Heart right ventricle (tissue), 16 donors: ENCODE data around the gene HIVEP3. TPM values are rescaled to one million over a fixed set of nuclear protein-coding genes. Genes with fewer than 3 reads are reported as not detected.

Experiments
- ATAC-seq, 8 donors: fragments of 200-7000 bp; cut with Tn5 transposase; one replicate each; pipeline ENCODE4 v1.9.1; 2020; ENCODE audit warnings: mild to moderate bottlenecking in 8 of 8, moderate library complexity in 8 of 8, moderate number of reproducible peaks in 1 of 8
- DNase-seq, 2 donors: peaks; one replicate each; pipeline ENCODE4 v3.0.0-alpha.2; 2020
- H3K27ac ChIP-seq, 10 donors: fragments of 200-600 bp; sonication (generic) in 2 of 10; one replicate each; pipeline versions ENCODE4 v1.5.0 to v1.8.0; 2020 to 2022; ENCODE audit warnings: mild to moderate bottlenecking in 3 of 10
- H3K27me3 ChIP-seq, 7 donors: fragments of 200-600 bp; one replicate each; pipeline ENCODE4 v1.8.0; 2021 to 2022; ENCODE audit warnings: mild to moderate bottlenecking in 2 of 7
- H3K36me3 ChIP-seq, 9 donors: fragments of 200-600 bp; sonication (generic) in 1 of 9; one replicate each; pipeline versions ENCODE4 v1.5.0 to v1.8.0; 2020 to 2022; ENCODE audit warnings: mild to moderate bottlenecking in 2 of 9
- H3K4me1 ChIP-seq, 9 donors: fragments of 200-600 bp; sonication (generic) in 1 of 9; one replicate each; pipeline versions ENCODE4 v1.5.0 to v1.8.0; 2020 to 2022; ENCODE audit warnings: mild to moderate bottlenecking in 4 of 9
- H3K4me3 ChIP-seq, 10 donors: fragments of 200-600 bp; sonication (generic) in 2 of 10; one replicate each; pipeline versions ENCODE4 v1.5.0 to v1.8.0; 2020 to 2022; ENCODE audit warnings: mild to moderate bottlenecking in 7 of 10, moderate library complexity in 2 of 10
- H3K9me3 ChIP-seq, 11 donors: fragments of 200-600 bp in 10 of 11; sonication (generic) in 2 of 11; one replicate each; pipeline versions ENCODE4 v1.5.0 to v1.8.0; 2013 to 2022; ENCODE audit warnings: mild to moderate bottlenecking in 2 of 11, control low read depth in 1 of 11, moderate library complexity in 1 of 11
- WGBS, 2 donors: extraction: QIAGEN DNeasy Blood & Tissue Kit; methylation state at CpG; one replicate each; pipeline ENCODE4 v1.1.7; 2013; ENCODE audit warnings: inconsistent platforms in 1 of 2; 5-methylcytosine and 5-hydroxymethylcytosine counted together
- intact Hi-C, 10 donors: fragments of 100-400 bp; cut with DNase I; formaldehyde crosslinking; loops; one replicate each; pipeline versions ENCODE4 v1.11.1 to v1.14.2; 2022
- polyA plus RNA-seq, 2 donors: library from polyadenylated mRNA; stranded (reverse); fragments of 200-250 nt; gene quantifications; one replicate each; pipeline ENCODE4 v1.2.3, GENCODE V29; 2013
- total RNA-seq, 10 donors: library from RNA; stranded (reverse); fragmentation: NEBNext Ultra II Directional in 3 of 10; extraction: Animal tissue kit (Norgen Biotek cat#: 25700) in 3 of 10; gene quantifications; one replicate each; pipeline versions ENCODE4 v1.2.1 to v1.2.4, GENCODE V29; 2021 to 2023
- TF ChIP-seq, protein P1 (sequence below), 9 donors: fragments of 200-600 bp; sonication (generic) in 2 of 9; IDR thresholded peaks; one replicate each; pipeline versions ENCODE4 v1.5.0 to v1.8.0; 2021 to 2022; ENCODE audit warnings: antibody characterized with exemption in 9 of 9, mild to moderate bottlenecking in 5 of 9, moderate library complexity in 1 of 9
- donor health status: Arrhythmogenic right ventricular cardiomyopathy.
- donor health status: ischemic (EF 13 %, LVEDD 7.1; RV severe dilation, severe dysfunction).
- donor health status: healthy with polysubstance abuse.
- donor health status: DM: no; HTN: yes; CAD: no.
- donor health status: DM: no; HTN: no; CAD: no.
- donor health status: ischemic (EF 25% LVEDD 6.9; RV normal size, moderate dysfunction).
- donor health status: ischemic (EF 25% LVEDD 5.7; RV mildly dilated, moderate dysfunction).
- donor health status: healthy.
- donor health status: DM: yes; HTN: yes; CAD: no.
- donor health status: Ischemic cardiomyopathy.
- donor health status: ischemic (EF 35%, LVEDD 5.7; RV mildly dilated, moderate dysfunction).
- donor health status: nonischemic (EF 11% LVEDD 7.7; RV severe dilation, severe dysfunction).
- donor health status: DM: yes; HTN: yes; CAD: no.
- donor health status: PGD.
- donor health status: ischemic (EF 29% LVEDD 5.4; RV normal size, mild dysfunction).
- donor health status: nonischemic (EF 23%, LVEDD 6.1; RV moderate dilation, normal function).

Gene HIVEP3
- total and polyA plus RNA-seq, 12 donors: 2.6 to 7.5 (median 5.2) TPM

DNA sequence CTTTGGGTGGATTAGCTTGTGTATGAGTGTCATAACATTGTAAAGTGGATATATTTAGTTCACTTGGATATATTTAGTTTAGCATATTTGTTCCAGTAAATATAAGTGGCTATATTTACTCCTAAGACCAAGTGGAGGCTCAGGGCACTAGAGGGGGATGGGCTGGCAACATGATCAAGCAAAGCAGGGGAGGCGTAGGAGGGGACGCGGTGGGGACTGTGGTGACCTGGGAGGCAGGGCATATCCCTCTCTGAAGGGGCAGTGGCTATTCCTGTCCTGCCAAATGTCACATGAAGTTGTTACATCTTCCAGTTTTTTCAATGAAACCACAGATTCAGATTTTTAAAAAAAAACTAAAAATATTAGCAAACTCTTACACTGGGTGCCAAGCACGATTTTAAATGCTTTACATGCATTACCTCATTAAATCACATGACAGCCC, 382.3 kb downstream of the HIVEP3 start:
- 48 to 56% methylated on average over 4 of the region's 4 CpGs for WGBS, 2 donors
- Histone ChIP-seq H3K4me1 (peaks cover 4 to 44% (median 33%) of the 10 kb centered on the region in 9 donors), H3K27ac (peak overlapping the region in 6 of 10 donors; percentile 43 to 78 (median 68)), H3K4me3 (no peak overlapping the region), H3K27me3 (no peaks in the 10 kb centered on the region), H3K36me3 (no peaks in the 10 kb centered on the region), H3K9me3 (no peaks in the 10 kb centered on the region)
- DNase-seq (no peak), ATAC-seq (peak in 7 of 8 donors; percentile 10 to 61 (median 47))
- intact Hi-C loops: no loop called here
- TF ChIP-seq, protein P1, sequence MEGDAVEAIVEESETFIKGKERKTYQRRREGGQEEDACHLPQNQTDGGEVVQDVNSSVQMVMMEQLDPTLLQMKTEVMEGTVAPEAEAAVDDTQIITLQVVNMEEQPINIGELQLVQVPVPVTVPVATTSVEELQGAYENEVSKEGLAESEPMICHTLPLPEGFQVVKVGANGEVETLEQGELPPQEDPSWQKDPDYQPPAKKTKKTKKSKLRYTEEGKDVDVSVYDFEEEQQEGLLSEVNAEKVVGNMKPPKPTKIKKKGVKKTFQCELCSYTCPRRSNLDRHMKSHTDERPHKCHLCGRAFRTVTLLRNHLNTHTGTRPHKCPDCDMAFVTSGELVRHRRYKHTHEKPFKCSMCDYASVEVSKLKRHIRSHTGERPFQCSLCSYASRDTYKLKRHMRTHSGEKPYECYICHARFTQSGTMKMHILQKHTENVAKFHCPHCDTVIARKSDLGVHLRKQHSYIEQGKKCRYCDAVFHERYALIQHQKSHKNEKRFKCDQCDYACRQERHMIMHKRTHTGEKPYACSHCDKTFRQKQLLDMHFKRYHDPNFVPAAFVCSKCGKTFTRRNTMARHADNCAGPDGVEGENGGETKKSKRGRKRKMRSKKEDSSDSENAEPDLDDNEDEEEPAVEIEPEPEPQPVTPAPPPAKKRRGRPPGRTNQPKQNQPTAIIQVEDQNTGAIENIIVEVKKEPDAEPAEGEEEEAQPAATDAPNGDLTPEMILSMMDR (IDR thresholded peaks at IDR 0.05): no peak

DNA sequence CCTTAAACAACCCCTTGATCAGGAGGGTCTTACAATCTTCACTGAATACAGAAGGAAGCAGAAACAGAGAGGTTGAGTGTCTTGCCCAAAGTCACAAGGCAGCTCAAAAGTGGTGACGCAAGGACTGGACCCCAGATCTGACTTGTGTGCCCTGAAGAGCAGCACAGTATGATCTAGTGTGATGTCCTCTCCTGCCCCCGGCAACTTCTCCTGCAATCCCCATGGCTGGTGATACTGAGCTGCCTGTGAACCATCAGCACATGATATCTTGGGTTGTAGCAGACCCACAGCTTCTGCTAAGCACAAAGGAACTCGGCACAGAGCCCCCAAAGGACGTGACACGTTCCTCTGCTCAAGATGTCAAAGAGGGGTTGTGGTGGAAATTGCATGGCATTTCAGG, 383.0 kb downstream of the HIVEP3 start:
- TF ChIP-seq, protein P1 (IDR thresholded peaks at IDR 0.05): no peak
- H3K36me3 ChIP-seq: no peaks in the 10 kb centered on the region
- 46 to 58% methylated on average over 5 of the region's 5 CpGs for WGBS, 2 donors
- intact Hi-C loops: no loop called here
- no peaks in the 10 kb centered on the region for H3K27me3 ChIP-seq
- DNase-seq (no peak), ATAC-seq (peak in 1 of 8 donors; percentile 13)
- H3K4me3 ChIP-seq: no peak overlapping the region
- peaks cover 4 to 37% (median 26%) of the 10 kb centered on the region in 9 donors for H3K4me1 ChIP-seq
- peak overlapping the region in 4 of 10 donors; percentile 43 to 78 (median 63) for H3K27ac ChIP-seq
- no peaks in the 10 kb centered on the region for H3K9me3 ChIP-seq

DNA sequence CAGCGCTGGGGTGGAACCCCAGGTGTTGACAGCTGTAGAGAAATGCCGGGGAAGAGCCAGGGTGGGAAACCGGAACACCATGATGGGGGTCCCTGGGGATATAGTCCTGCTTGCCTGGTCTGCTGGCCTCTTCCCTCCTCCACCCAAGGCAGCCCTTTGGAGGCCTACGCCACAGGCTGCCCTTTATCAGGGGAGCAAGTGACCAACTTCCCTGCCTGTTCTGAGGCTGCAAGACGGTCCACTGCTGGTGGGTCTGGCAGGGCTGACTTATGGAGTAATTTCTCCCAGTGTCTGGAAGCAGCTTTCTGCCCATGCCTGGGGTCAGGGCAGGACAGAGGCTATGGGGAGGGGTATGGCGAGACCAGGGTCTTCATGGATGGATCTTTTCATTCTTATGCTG, 383.4 kb downstream of the HIVEP3 start:
- peaks cover 4 to 34% (median 24%) of the 10 kb centered on the region in 9 donors for H3K4me1 ChIP-seq
- H3K4me3 ChIP-seq: no peak overlapping the region
- intact Hi-C loops: no loop called here
- no peaks in the 10 kb centered on the region for H3K27me3 ChIP-seq
- WGBS, 2 donors: 80 to 92% methylated on average over 6 of the region's 6 CpGs
- H3K9me3 ChIP-seq: no peaks in the 10 kb centered on the region
- H3K36me3 ChIP-seq: no peaks in the 10 kb centered on the region
- TF ChIP-seq, protein P1 (IDR thresholded peaks at IDR 0.05): no peak
- DNase-seq (no peak), ATAC-seq (no peak)
- H3K27ac ChIP-seq: peak overlapping the region in 1 of 10 donors; percentile 43

DNA sequence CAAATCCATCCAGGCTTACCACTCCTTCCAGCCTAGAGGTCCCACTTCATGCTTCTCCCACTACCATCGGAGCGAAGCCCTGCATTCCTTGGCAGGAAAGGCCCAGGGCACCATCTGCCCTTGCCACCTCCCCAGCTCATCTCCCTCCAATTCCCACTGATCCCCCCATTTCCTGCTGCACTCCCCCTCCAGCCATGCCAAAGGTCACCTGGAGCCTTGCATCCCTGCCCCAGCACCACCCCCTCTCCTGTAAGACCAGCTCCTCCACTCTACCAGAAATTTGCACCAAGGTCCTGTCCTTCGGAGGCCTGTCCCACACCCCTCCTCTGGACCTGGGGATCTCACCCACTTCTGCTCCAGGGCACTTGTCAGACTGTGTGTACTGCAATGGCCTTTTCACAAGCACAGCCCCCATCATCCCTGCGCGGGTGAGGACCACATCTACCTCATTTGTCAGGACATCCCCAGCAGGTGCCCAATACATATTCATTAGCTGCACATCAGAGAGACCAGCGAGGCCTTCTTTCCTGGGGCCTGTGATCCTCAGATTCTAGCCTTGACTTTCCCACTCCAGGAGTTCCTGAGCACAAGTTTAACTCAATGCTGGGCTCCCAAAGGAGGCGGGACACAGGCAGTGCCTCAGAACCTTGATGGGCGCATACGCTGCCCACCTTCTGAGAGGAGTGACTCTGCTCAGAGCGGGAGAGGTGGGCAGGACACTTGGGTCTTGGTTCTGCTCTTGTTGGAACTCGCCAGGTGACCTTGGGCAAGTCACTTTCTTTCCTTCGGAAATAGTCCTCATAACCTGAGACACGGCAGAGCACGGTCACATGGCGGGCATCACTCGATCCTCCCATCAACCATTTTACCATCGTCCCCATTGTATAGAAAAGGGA, 384.3 kb downstream of the HIVEP3 start:
- no peaks in the 10 kb centered on the region for H3K9me3 ChIP-seq
- H3K4me1 ChIP-seq: peaks cover 4 to 34% (median 24%) of the 10 kb centered on the region in 9 donors
- intact Hi-C loops: no loop called here
- WGBS, 2 donors: 91 to 92% methylated on average over 17 of the region's 17 CpGs
- DNase-seq (no peak), ATAC-seq (no peak)
- TF ChIP-seq, protein P1 (IDR thresholded peaks at IDR 0.05): no peak
- no peaks in the 10 kb centered on the region for H3K36me3 ChIP-seq
- no peaks in the 10 kb centered on the region for H3K27me3 ChIP-seq
- H3K4me3 ChIP-seq: no peak overlapping the region
- H3K27ac ChIP-seq: no peak overlapping the region
